NCI-H82 treated with DMSO at 0.1 percent for 48 hours (cell line): ENCODE data around the gene EPM2A.
"Not testable (repeated sequence)": the region's sequence is repeated elsewhere in the genome, so short reads cannot be mapped to it uniquely, and the experiment has no call there.

Source experiments
- DNase-seq: peaks from one replicate; lab custom pipeline; 2025; ENCODE audit not compliant: unreplicated experiment; lab: John Stamatoyannopoulos, UW

Gene EPM2A

DNA sequence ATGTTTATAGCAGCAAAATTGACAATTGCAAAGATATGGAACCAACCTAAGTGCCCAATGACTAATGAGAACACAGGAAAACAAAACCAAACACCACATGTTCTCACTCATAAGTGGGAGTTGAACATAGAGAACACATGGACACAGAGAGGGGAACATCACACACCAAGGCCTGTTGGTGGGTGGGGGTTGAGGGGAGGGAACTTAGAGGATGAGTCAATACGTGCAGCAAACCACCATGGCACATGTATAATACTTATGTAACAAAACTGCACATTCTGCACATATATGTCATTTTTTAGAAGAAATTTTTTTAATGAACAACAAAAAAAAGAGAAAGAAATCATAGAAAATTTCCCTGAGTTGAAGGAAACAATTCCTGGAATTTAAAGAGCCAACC is 3.9 kb downstream of the EPM2A start:
- no peak for DNase-seq

GRCh38 chr6:145729887-145730286 is 5.4 kb downstream of the EPM2A start:
- DNase-seq: no peak

DNA sequence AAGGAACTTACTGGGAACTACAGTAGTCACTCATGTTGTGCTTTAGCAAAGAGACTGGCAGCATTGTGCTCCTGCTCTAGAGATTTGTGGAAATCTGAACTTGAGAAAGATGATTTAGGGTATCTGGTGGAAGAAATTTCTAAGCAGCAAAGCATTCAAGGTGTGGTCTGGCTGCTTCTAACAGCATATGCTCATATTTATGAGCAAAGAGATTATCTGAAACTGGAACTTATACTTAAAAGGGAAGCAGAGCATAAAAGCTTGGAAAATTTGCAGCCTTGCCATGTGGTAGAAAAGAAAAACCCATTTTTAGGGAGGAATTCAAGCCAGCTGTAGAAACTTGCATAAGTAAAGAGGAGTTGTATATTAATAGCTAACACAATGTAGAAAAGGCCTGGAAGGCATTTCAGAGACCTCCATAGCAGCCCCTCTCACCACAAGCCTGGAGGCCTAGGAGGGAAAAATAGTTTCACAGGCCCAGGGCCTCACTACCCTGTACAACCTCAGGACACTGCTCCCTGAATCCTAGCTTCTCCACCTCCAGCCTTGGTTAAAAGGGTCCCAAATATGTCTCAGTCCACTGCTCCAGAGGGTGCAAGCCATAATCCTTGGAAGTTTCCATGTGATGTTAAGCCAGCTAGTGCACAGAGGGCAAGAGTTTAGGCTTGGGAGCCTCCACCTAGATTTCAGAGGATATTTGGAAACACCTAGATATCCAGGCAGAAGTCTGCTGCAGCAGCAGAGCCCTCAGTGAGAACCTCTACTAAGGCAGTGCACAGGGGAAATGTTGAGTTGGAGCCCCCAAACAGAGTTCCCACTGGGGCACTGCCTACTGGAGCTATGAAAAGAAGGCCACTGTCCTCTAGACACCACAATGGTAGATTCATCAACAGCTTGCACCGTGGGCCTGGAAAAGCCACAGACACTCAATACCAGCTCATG is 6.6 kb downstream of the EPM2A start:
- DNase-seq: no peak

DNA sequence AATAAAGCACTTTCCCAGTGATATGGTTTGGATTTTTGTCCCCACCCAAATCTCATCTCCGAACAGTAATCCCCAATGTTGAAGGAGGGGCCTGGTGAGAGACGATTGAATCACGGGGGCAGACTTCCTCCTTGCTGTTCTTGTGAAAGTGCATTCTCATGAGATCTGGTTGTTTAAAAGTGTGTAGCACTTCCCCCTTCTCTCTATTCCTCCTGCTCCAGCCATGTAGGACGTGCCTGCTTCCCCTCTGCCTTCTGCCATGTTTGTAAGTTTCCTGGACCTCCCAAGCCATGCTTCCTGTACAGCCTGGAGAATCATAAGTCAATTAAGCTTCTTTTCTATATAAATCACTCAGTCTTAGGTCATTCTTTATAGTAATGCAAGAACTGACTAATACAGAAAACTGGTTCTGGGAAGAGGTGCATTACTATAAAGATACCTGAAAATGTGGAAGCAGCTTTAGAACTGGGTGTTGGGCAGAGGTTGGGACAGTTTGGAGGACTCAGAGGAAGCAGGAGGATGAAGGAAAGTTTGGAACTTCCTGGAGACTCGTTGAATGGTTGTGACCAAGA is 7.4 kb downstream of the EPM2A start:
- no peak for DNase-seq

DNA sequence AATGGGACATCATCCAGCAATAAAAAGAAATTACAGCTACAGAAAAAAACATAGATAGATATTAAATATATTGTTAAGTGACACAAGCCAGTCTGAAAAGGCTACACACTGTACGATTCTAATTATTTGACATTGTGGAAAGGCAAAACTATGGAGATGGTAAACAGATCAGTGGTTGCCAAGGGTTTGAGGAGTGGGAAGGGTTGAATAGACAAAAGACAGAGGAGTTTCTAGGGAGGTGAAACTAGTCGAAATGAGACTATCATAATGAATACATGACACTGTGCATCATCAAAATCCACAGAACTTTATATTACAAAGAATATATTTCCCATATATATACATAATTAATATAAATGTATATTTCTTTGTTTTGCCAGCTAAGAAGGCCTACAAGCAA is 9.8 kb downstream of the EPM2A start:
- DNase-seq: no peak

- no peak for DNase-seq
Measured at GRCh38 chr6:145723646-145724045, 11.7 kb downstream of the EPM2A start.

DNA sequence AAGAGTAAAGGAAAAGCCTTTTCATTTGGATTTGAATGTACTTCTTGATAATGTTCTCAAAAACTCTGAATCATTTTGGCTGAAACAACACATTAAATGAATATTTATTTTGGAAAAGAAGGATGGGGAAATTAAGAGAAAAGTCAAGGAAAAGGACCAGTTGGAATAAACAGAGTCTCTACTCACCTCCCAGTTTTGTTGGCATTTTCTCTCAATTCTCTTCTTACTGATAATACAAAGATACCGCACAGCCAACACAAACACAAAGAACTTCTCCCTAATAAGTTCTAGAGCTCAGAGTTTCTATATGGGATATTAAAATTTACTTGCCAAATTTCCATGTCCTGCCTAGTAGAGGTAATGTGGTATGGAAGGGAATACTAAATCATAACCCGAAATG is 13.1 kb downstream of the EPM2A start:
- no peak for DNase-seq

GRCh38 chr6:145721144-145721543 is 14.2 kb downstream of the EPM2A start:
- DNase-seq: no peak

DNA sequence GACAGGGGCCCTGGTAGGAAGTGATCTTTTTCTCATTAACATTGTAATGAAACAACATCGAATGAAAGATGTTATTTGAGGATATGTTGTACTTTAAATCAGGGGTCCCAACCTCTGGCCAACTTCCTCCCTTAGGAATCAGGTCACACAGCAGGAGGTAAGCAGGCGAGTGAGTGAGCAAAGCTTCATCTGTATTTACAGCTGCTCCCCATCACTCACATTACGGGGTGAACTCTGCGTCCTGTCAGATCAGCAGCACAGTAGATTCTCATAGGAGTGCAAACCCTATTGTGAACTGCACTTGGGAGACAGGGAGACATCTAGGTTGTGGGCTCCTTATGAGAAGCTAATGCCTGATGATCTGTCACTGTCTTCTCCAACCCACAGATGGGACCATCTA is 19.9 kb downstream of the EPM2A start:
- no peak for DNase-seq

DNA sequence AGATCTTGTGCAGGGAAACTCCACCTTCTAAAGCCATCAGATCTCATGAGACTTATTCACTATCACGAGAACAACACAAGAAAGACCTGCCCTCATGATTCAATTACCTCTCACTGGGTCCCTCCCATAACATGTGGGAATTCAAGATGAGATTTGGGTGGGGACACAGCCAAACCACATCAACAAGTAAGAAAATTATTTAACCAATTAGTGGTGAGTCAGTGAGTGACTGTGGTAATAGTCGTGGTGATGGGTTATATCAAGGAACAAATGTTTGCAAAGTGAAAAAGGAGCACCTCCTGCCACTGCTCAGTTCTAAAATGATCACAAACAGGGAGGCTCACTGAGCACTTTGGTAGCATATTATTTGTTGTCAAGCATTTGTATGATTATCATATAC is 20.6 kb downstream of the EPM2A start:
- DNase-seq: no peak

DNA sequence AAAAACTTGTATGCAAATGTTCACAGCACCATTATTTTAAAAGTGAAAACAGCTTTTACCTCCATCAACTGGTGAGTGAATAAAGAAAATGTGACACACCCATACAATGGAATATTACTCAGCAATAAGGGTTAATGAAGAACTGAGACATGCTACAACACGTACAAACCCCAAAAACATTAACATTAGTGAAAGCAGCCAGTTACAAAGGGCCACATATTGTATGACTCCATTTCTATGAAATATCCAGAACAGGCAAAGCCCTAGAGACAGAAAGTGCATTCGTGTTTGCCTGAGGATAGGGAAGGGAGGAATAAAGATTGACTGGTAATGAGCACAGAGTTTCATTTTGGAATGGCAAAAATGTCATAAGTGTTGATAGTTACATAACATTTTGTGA is 21.5 kb downstream of the EPM2A start:
- no peak for DNase-seq

DNA sequence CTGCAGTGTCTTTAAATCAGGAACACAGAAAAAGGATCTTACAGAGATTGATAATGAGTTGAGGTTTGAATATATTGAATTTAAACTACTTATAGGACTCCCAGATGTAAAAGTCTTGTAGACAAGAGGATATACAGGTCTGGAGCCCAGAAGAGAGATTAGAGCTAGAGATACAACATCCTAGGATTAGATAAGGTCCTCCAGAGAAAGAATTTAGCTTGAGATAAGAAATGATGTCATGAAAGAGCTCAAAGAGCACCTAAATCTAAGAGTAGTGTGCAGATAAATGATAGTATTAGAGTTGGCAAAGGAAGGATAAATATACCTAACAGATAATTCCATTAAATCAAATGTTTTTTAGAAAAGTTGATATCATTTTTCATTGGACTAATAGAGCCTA is 23.9 kb downstream of the EPM2A start:
- DNase-seq: no peak

GRCh38 chr6:145707397-145707796 is 27.9 kb downstream of the EPM2A start:
- DNase-seq: no peak

DNA sequence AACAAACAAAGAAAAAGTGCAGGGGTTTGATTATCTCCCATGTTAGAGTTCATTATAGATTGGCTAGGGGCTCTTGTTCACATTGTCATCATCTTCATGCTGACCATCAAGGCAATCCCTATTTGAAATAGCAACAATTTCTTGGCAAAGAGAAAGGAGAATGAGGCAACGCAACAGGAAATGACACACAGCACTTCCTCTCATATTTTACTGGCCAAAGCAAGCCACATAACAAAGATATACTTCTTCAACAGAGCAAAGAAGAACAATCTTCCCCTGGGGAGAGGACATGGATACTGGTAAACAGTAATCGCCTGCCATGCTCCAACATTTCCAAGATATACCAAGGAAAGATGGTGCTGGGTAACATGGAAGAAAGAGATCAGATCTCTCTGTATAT is 29.8 kb downstream of the EPM2A start:
- no peak for DNase-seq

DNA sequence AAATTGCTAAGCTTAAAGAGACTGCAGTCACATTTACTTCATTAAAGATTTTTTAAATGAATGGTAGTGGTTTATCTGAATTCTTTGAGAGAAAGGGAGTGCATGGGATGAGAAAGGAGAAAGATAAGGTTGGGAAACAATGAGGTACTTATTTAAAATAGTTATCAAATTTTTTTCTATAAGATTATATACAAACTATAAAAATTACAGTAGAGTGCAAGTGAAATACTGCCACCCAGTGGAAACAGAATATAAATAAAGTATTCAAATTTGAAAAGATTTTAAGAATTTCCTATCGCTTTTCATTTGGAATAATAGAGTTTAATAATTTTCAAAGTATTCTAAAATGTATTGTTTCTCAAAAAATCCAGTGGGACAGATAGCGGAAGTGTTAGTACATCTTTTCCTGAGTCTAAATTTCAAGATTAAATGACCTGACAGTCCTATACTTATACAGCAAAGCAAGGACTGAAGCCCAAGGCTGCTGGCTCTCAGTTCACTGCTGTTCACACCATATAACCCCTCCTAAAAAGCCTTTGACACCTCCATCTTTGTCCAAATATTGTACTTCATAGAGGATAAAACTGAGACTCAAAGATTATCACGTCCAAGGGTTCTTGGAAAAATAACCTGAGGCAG is 31.1 kb downstream of the EPM2A start:
- no peak for DNase-seq

DNA sequence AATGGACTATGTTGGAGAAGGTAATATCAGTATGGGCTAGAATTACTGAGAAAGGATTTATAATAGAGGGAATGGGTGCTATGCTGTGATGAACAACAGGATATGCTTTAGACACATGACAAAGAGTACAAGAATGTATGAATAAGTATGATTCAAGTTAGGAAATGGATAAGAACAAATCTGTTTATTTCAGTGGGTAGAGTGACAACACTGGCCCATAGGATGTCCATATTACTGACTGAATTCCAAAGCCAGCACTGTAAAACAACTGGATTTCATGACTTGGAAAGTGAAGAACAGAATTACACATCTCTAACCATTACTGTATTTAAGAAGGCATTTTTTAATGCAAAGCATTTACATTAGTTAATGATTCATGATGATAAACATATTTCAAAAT is 35.9 kb downstream of the EPM2A start:
- DNase-seq: no peak

DNA sequence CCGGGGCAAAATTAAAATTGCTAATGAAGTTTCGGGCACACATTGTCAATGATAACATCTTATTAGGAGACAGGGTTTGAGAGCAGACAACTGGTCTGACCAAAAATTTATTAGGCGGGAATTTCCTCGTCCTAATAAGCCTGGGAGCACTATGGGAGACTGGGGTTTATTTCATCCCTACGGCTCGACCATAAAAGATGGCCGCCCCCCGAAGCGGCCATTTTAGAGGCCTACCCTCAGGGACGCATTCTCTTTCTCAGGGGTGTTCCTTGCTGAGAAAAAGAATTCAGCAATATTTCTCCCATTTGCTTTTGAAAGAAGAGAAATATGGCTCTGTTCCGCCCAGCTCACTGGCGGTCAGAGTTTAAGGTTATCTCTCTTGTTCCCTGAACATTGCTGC is 37.9 kb downstream of the EPM2A start:
- not testable (repeated sequence) for DNase-seq

GRCh38 chr6:145694083-145694737 is 41.1 kb downstream of the EPM2A start:
- no peak for DNase-seq

GRCh38 chr6:145690969-145691368 is 44.4 kb downstream of the EPM2A start:
- DNase-seq: no peak

DNA sequence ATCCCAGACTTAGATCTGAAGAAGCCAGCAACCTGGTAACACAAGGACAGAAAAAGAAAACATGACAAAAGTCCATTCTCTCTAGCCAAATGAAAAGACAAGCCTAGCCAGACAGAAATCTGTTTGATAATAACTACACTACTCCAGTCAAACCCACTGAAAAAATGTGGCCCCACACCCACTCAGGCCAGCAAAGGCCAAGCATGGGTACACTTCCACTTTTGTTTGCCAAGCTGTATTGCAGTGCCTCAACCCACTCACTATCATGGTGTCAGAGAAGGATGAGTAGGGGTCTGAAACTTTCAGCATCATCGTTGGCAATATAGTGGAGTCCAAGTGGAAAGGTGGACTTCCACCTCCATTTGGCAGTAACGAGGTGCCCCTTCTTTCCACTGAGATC is 45.8 kb downstream of the EPM2A start:
- DNase-seq: no peak

DNA sequence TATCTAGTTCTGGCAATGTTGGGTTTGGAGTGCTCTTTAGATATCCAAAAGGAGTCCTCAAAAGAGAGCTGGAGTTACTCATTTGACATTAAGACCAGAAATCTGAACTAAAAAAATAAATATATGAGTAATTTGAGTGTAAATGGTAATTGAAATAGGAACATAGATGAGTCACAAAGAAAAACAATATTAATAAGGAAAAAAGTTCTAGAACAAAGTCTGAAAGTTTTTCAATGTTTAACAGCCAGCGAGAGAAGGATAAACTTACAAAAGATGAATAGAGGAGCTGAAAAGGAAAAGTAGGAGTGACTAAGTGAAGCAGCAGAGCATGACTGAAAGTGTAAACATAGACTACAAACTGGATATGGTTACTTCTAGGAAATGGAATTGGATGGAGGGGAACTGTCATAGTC is 46.8 kb downstream of the EPM2A start:
- DNase-seq: no peak

GRCh38 chr6:145685932-145686331 is 49.4 kb downstream of the EPM2A start:
- DNase-seq: no peak
